KMS-11 (cell line): Measurements from ENCODE around the gene PKDCC.

ENCODE experiments used
- H2AFZ ChIP-seq: fragments of 200-600 bp; sonication (generic); 2 replicates; pipeline ENCODE4 v1.6.1; 2016; ENCODE audit warnings: antibody characterized with exemption, mixed run types, low read depth
- H3K27ac ChIP-seq: fragments of 200-600 bp; sonication (generic); 2 replicates; pipeline ENCODE4 v1.6.1; 2016; ENCODE audit warnings: mild to moderate bottlenecking, mixed run types
- H3K27me3 ChIP-seq: fragments of 200-600 bp; sonication (generic); 2 replicates; pipeline ENCODE4 v1.6.1; 2017; ENCODE audit warnings: mild to moderate bottlenecking, low read depth, mixed run types, moderate library complexity; ENCODE audit not compliant: insufficient read depth
- H3K36me3 ChIP-seq: fragments of 200-600 bp; sonication (generic); 2 replicates; pipeline ENCODE4 v1.6.1; 2017; ENCODE audit warnings: mild to moderate bottlenecking, mixed run types; ENCODE audit not compliant: insufficient read depth
- H3K4me1 ChIP-seq: fragments of 200-600 bp; sonication (generic); 2 replicates; pipeline ENCODE4 v1.6.1; 2016; ENCODE audit warnings: mild to moderate bottlenecking, low read depth, mixed run types; ENCODE audit not compliant: poor library complexity, severe bottlenecking
- H3K4me2 ChIP-seq: fragments of 200-600 bp; sonication (generic); 2 replicates; pipeline ENCODE4 v1.7.0; 2016; ENCODE audit warnings: mild to moderate bottlenecking, mixed run types
- H3K4me3 ChIP-seq: fragments of 200-600 bp; sonication (generic); IDR thresholded peaks from 2 replicates; pipeline ENCODE4 v1.6.1; 2017; ENCODE audit warnings: low read depth, low read length, mixed read lengths; ENCODE audit not compliant: insufficient read depth
- H3K79me2 ChIP-seq: fragments of 200-600 bp; sonication (generic); 2 replicates; pipeline ENCODE4 v1.6.1; 2016; ENCODE audit warnings: low read depth, mixed run types; ENCODE audit not compliant: insufficient read depth
- H3K9ac ChIP-seq: fragments of 200-600 bp; sonication (generic); 2 replicates; pipeline ENCODE4 v1.6.1; 2016; ENCODE audit warnings: mild to moderate bottlenecking, mixed run types
- H4K20me1 ChIP-seq: fragments of 200-600 bp; sonication (generic); 2 replicates; pipeline ENCODE4 v1.6.1; 2016; ENCODE audit warnings: mild to moderate bottlenecking, mixed run types; ENCODE audit not compliant: insufficient read depth
- TF ChIP-seq, protein P1 (sequence below): fragments of 200-600 bp; sonication (generic); conservative IDR thresholded peaks from 2 replicates; pipeline ENCODE4 v1.6.1; 2017; ENCODE audit warnings: low read depth, mild to moderate bottlenecking, antibody characterized with exemption, low read length, moderate library complexity, mixed read lengths

The PKDCC gene

DNA sequence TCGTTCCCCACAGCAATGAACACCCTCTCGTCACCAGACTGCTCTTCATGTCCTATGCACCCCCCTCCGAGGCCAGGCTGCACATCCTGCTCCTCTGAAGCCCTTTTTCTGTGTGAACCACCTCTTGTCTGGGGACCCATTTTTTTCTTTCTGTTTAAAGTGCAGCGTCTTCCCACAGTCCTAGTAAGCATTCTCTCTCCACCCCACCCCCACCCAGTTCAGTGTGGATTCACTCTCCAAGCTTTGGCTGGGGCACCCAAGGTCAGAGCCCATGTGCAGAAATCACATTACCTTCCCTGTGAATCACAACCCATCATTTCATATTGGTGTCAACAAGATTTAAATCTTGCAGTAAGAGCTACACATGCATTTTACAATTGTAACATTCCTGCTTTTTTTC, 26.4 kb upstream of the PKDCC start:
- TF ChIP-seq, protein P1, sequence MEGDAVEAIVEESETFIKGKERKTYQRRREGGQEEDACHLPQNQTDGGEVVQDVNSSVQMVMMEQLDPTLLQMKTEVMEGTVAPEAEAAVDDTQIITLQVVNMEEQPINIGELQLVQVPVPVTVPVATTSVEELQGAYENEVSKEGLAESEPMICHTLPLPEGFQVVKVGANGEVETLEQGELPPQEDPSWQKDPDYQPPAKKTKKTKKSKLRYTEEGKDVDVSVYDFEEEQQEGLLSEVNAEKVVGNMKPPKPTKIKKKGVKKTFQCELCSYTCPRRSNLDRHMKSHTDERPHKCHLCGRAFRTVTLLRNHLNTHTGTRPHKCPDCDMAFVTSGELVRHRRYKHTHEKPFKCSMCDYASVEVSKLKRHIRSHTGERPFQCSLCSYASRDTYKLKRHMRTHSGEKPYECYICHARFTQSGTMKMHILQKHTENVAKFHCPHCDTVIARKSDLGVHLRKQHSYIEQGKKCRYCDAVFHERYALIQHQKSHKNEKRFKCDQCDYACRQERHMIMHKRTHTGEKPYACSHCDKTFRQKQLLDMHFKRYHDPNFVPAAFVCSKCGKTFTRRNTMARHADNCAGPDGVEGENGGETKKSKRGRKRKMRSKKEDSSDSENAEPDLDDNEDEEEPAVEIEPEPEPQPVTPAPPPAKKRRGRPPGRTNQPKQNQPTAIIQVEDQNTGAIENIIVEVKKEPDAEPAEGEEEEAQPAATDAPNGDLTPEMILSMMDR, result no peak

DNA sequence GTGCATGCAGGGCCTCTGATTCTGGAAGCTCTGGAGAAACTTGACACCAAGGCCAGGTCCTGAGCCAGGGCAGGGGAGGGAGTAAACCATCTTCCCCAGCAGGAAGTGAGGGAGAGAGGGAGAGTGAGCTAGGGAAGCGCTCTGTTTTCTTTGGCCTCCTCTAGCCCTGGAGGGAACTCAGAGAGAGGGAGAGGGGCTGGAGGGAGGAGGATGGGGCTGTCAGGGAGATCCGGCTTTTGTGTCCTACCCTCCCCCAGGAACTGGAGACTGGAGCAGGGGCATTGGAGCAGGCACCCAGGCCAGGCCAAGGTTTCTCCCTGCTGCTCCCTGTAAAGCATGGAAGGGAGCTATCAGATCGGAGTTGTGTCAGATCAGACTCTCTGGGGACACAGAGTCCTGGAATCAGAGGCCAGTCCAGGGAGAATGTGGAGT, 22.7 kb upstream of the PKDCC start:
- Histone ChIP-seq H3K9ac (no peak overlapping the region), H3K4me2 (no peak overlapping the region)
- TF ChIP-seq, protein P1, result no peak

More for the DNA sequence above, 26.4 kb upstream of the PKDCC start:
- H3K4me1 ChIP-seq, result no peaks in the 10 kb centered on the region
- H3K27ac ChIP-seq, result no peak overlapping the region
- no peaks in the 10 kb centered on the region for H4K20me1 ChIP-seq
- no peak overlapping the region for H3K4me3 ChIP-seq
- no peaks in the 10 kb centered on the region for H3K36me3 ChIP-seq
- H3K4me2 ChIP-seq, result no peak overlapping the region
- H2AFZ ChIP-seq, result no peak overlapping the region
- no peaks in the 10 kb centered on the region for H3K27me3 ChIP-seq
- no peaks in the 10 kb centered on the region for H3K79me2 ChIP-seq
- H3K9ac ChIP-seq, result no peak overlapping the region

DNA sequence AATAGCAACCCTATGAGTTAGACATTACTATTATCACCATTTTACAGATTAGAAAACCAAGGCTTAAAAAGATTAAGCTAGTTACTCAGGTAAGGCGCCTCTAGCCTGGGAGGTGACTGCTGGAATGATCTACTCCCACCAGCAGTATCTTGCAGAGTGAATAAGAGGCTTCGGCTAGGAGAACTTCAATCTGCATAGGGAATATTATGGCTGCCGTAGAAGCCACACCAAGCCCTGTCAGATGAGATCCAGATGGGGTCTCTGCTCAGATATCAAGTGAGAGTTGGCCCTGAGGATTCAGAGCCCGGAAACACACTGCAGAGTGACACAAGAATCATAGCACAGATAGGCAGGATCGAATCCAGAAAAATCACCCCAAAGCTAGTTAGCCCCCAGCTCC, 21.5 kb upstream of the PKDCC start:
- Histone ChIP-seq H3K79me2 (no peaks in the 10 kb centered on the region), H3K4me1 (no peaks in the 10 kb centered on the region), H3K36me3 (no peaks in the 10 kb centered on the region), H3K27ac (no peak overlapping the region), H3K4me3 (no peak overlapping the region), H2AFZ (no peak overlapping the region), H3K4me2 (no peak overlapping the region), H3K27me3 (no peaks in the 10 kb centered on the region), H4K20me1 (no peaks in the 10 kb centered on the region), H3K9ac (no peak overlapping the region)
- TF ChIP-seq, protein P1, result no peak

More for the DNA sequence above, 22.7 kb upstream of the PKDCC start:
- no peaks in the 10 kb centered on the region for H3K79me2 ChIP-seq
- no peaks in the 10 kb centered on the region for H4K20me1 ChIP-seq
- H3K4me3 ChIP-seq, result no peak overlapping the region
- no peaks in the 10 kb centered on the region for H3K27me3 ChIP-seq
- H3K36me3 ChIP-seq, result no peaks in the 10 kb centered on the region
- no peak overlapping the region for H3K27ac ChIP-seq
- no peak overlapping the region for H2AFZ ChIP-seq
- H3K4me1 ChIP-seq, result no peaks in the 10 kb centered on the region

DNA sequence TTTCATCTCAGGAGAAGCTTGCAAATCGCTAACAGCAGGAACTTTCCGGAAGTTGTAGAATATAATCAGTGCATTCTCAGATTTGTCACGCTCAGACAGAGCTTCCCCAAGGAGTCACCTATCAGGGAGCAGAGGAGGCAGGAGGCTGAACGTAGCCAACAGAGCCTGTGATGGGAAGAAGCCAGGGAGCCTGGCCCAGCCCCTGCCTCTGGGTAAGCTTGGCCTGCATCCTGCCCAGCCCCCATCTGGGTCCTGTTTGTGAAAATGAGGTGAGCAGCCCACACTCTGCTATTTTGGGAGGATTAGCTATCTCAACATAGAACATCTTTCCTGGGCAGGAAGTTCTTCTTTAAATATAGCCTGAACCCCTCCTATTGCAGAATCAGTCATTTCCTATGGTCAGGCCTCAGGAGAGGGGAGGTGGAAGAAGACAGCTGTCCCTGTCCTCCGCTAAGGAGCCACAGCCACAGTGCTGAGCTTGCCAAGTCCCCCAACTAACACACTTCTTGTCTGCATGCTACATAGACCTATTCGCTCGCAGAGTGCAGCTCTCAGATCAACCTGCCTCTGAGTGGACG, 19.2 kb upstream of the PKDCC start:
- Histone ChIP-seq H3K27ac (no peak overlapping the region), H2AFZ (no peak overlapping the region), H3K4me2 (no peak overlapping the region), H3K79me2 (no peaks in the 10 kb centered on the region), H3K27me3 (no peaks in the 10 kb centered on the region), H3K4me1 (no peaks in the 10 kb centered on the region), H3K36me3 (no peaks in the 10 kb centered on the region), H4K20me1 (no peaks in the 10 kb centered on the region), H3K4me3 (no peak overlapping the region), H3K9ac (no peak overlapping the region)
- TF ChIP-seq, protein P1, result no peak
